ENCODE data around the gene ORC3.

Gene ORC3

DNA sequence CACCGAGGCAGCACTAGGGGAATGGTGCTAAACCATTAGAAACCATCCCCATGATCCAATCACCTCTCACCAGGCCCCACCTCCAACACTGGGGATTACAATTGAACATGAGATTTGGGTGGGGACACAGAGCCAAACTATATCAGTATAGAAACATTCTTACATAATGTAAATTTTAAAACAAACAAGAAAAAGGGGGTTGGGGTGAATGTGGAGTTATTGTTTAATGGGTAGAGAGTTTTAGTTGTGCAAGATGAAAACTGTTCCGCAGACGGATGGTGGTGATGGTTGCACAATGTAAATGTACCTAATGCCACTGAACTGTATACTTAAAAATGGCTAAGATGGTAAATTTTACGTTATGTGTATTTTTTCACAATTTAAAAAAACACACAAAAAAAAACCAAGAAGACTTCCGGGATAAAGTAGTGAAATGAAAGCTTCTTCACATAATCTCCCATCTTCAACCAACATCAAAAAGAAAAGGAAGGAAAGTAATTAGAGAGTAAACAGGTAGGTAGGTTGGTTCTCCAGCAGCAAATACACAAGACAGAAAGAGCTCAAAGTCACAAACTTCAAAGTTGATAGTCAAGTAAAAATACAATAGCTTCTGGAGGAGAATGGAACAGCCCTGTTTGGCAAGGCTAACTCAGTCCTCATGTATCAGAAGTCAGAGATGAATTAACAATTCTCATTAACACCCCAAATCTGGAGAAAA, 16.5 kb upstream of the ORC3 start:
- peaks cover 0 to 5% (median 3%) of the 10 kb centered on the region in 4 experiments for H3K36me3 ChIP-seq (ENCODE audit: control insufficient read depth in 4 of 4, insufficient read depth in 4 of 4, low read length in 3 of 4)
- no peak overlapping the region for H3K27ac ChIP-seq (ENCODE audit: insufficient read depth in 1 of 2, low read depth in 1 of 2, low read length in 2 of 2, poor library complexity in 1 of 2, severe bottlenecking in 2 of 2)
- H3K27me3 ChIP-seq (replicated peaks in 2 of 5; ENCODE audit: control insufficient read depth in 4 of 5, insufficient read depth in 5 of 5, low read length in 4 of 5): no peaks in the 10 kb centered on the region
- WGBS (ENCODE audit: insufficient coverage): no CpG with 5 or more reads among the region's 5 CpGs
- no peak overlapping the region for H3K4me3 ChIP-seq (ENCODE audit: control insufficient read depth in 1 of 7, extremely low read depth in 1 of 7, insufficient read depth in 4 of 7, low read depth in 2 of 7, low read length in 6 of 7)
- ChIA-PET POLR2A (no interaction called here), CTCF (interaction anchor here (0.6 to 1.3 kb wide), 2 partner anchors 16 to 400 kb away, joined by 3 read pairs; partner anchors contain the start of genes ORC3 and RARS2)
- H3K4me1 ChIP-seq (ENCODE audit: control extremely low read depth in 1 of 4, control insufficient read depth in 4 of 4, insufficient read depth in 4 of 4, low read length in 3 of 4): peaks cover 0 to 9% (median 7%) of the 10 kb centered on the region in 4 experiments
- no peak for DNase-seq
- H3K9me3 ChIP-seq (ENCODE audit: control extremely low read depth in 1 of 5, control insufficient read depth in 4 of 5, insufficient read depth in 2 of 5, low read depth in 1 of 5, low read length in 4 of 5): no peaks in the 10 kb centered on the region

- Histone ChIP-seq H3K27me3 (replicated peaks in 2 of 5; ENCODE audit: control insufficient read depth in 4 of 5, insufficient read depth in 5 of 5, low read length in 4 of 5) (no peaks in the 10 kb centered on the region), H3K9me3 (ENCODE audit: control extremely low read depth in 1 of 5, control insufficient read depth in 4 of 5, insufficient read depth in 2 of 5, low read depth in 1 of 5, low read length in 4 of 5) (no peaks in the 10 kb centered on the region), H3K4me1 (ENCODE audit: control extremely low read depth in 1 of 4, control insufficient read depth in 4 of 4, insufficient read depth in 4 of 4, low read length in 3 of 4) (peaks cover 0 to 9% (median 7%) of the 10 kb centered on the region in 4 experiments), H3K27ac (ENCODE audit: insufficient read depth in 1 of 2, low read depth in 1 of 2, low read length in 2 of 2, poor library complexity in 1 of 2, severe bottlenecking in 2 of 2) (no peak overlapping the region), H3K4me3 (ENCODE audit: control insufficient read depth in 1 of 7, extremely low read depth in 1 of 7, insufficient read depth in 4 of 7, low read depth in 2 of 7, low read length in 6 of 7) (no peak overlapping the region), H3K36me3 (ENCODE audit: control insufficient read depth in 4 of 4, insufficient read depth in 4 of 4, low read length in 3 of 4) (peaks cover 0 to 7% (median 2%) of the 10 kb centered on the region in 4 experiments)
- CTCF ChIA-PET: interaction anchor here (0.6 kb wide), 1 partner anchor 400 kb away, joined by 3 read pairs; no protein-coding TSS in a partner anchor
- WGBS (ENCODE audit: insufficient coverage): 100% methylated on average over 1 of the region's 2 CpGs
- no peak for DNase-seq
- POLR2A ChIA-PET: no interaction called here
Observed at GRCh38 chr6:87574237-87574804, 15.6 kb upstream of the ORC3 start.

DNA sequence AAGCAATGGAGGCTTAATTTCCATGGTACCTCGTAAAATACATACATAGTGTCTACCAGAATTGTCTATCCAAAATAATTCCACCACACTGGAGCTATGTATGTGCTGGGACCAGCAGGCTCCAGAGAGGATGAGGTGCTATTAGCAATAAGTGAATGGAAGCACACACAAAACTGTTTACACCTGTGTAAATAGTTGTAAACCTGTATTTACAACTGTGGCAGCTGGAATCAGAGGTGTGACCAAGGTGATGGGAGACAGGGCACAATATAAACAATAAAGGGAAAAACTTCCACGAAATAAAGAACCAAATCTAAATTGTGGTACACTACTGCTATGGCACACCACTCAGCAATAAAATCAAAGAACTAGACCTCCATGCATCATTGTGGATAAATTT, 14.5 kb upstream of the ORC3 start:
- ChIA-PET CTCF (no interaction called here), POLR2A (no interaction called here)
- WGBS (ENCODE audit: insufficient coverage): no CpG with 5 or more reads among the region's 2 CpGs
- Histone ChIP-seq H3K36me3 (ENCODE audit: control insufficient read depth in 4 of 4, insufficient read depth in 4 of 4, low read length in 3 of 4) (peaks cover 2 to 14% (median 2%) of the 10 kb centered on the region in 4 experiments), H3K27ac (ENCODE audit: insufficient read depth in 1 of 2, low read depth in 1 of 2, low read length in 2 of 2, poor library complexity in 1 of 2, severe bottlenecking in 2 of 2) (peak overlapping the region in 1 of 2 experiments; percentile 35), H3K9me3 (ENCODE audit: control extremely low read depth in 1 of 5, control insufficient read depth in 4 of 5, insufficient read depth in 2 of 5, low read depth in 1 of 5, low read length in 4 of 5) (no peaks in the 10 kb centered on the region), H3K4me1 (ENCODE audit: control extremely low read depth in 1 of 4, control insufficient read depth in 4 of 4, insufficient read depth in 4 of 4, low read length in 3 of 4) (peaks cover 0 to 9% (median 7%) of the 10 kb centered on the region in 4 experiments), H3K4me3 (ENCODE audit: control insufficient read depth in 1 of 7, extremely low read depth in 1 of 7, insufficient read depth in 4 of 7, low read depth in 2 of 7, low read length in 6 of 7) (no peak overlapping the region), H3K27me3 (replicated peaks in 2 of 5; ENCODE audit: control insufficient read depth in 4 of 5, insufficient read depth in 5 of 5, low read length in 4 of 5) (no peaks in the 10 kb centered on the region)
- DNase-seq: no peak

DNA sequence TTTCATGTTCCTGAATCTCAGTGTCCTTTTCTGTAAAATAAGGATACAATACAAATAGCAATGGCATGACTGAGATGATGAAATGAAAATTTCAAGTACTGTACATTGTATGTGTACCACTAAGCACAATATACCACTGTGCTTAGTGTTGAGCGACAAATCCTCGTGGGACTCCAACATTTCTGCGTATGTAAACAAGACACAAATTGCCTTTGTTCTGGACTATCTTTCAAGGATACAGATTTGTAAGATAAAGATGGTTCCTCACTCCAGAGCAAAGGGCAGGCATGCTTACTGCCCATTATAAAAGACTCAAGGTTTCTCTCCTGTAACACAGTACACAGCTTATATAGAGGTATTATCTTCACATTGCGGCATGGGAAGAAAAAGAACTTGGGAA, 6.1 kb upstream of the ORC3 start:
- Histone ChIP-seq H3K27me3 (replicated peaks in 2 of 5; ENCODE audit: control insufficient read depth in 4 of 5, insufficient read depth in 5 of 5, low read length in 4 of 5) (no peaks in the 10 kb centered on the region), H3K4me1 (ENCODE audit: control extremely low read depth in 1 of 4, control insufficient read depth in 4 of 4, insufficient read depth in 4 of 4, low read length in 3 of 4) (peaks cover 4 to 6% (median 6%) of the 10 kb centered on the region in 4 experiments), H3K4me3 (ENCODE audit: control insufficient read depth in 1 of 7, extremely low read depth in 1 of 7, insufficient read depth in 4 of 7, low read depth in 2 of 7, low read length in 6 of 7) (no peak overlapping the region), H3K9me3 (ENCODE audit: control extremely low read depth in 1 of 5, control insufficient read depth in 4 of 5, insufficient read depth in 2 of 5, low read depth in 1 of 5, low read length in 4 of 5) (no peaks in the 10 kb centered on the region), H3K36me3 (ENCODE audit: control insufficient read depth in 4 of 4, insufficient read depth in 4 of 4, low read length in 3 of 4) (peaks cover 7 to 31% (median 19%) of the 10 kb centered on the region in 4 experiments), H3K27ac (ENCODE audit: insufficient read depth in 1 of 2, low read depth in 1 of 2, low read length in 2 of 2, poor library complexity in 1 of 2, severe bottlenecking in 2 of 2) (no peak overlapping the region)
- DNase-seq: no peak
- ChIA-PET CTCF (no interaction called here), POLR2A (no interaction called here)
- WGBS (ENCODE audit: insufficient coverage): 90% methylated on average over 2 of the region's 4 CpGs

GRCh38 chr6:87586371-87587077, 3.4 kb upstream of the ORC3 start:
- Histone ChIP-seq H3K27ac (ENCODE audit: insufficient read depth in 1 of 2, low read depth in 1 of 2, low read length in 2 of 2, poor library complexity in 1 of 2, severe bottlenecking in 2 of 2) (no peak overlapping the region), H3K4me1 (ENCODE audit: control extremely low read depth in 1 of 4, control insufficient read depth in 4 of 4, insufficient read depth in 4 of 4, low read length in 3 of 4) (peaks cover 16 to 25% (median 20%) of the 10 kb centered on the region in 4 experiments), H3K36me3 (ENCODE audit: control insufficient read depth in 4 of 4, insufficient read depth in 4 of 4, low read length in 3 of 4) (peaks cover 4 to 19% (median 10%) of the 10 kb centered on the region in 4 experiments), H3K9me3 (ENCODE audit: control extremely low read depth in 1 of 5, control insufficient read depth in 4 of 5, insufficient read depth in 2 of 5, low read depth in 1 of 5, low read length in 4 of 5) (no peaks in the 10 kb centered on the region), H3K4me3 (ENCODE audit: control insufficient read depth in 1 of 7, extremely low read depth in 1 of 7, insufficient read depth in 4 of 7, low read depth in 2 of 7, low read length in 6 of 7) (no peak overlapping the region), H3K27me3 (replicated peaks in 2 of 5; ENCODE audit: control insufficient read depth in 4 of 5, insufficient read depth in 5 of 5, low read length in 4 of 5) (no peaks in the 10 kb centered on the region)
- CTCF ChIA-PET: no interaction called here
- POLR2A ChIA-PET: no interaction called here
- WGBS (ENCODE audit: insufficient coverage): 98% methylated on average over 7 of the region's 8 CpGs
- no peak for DNase-seq

DNA sequence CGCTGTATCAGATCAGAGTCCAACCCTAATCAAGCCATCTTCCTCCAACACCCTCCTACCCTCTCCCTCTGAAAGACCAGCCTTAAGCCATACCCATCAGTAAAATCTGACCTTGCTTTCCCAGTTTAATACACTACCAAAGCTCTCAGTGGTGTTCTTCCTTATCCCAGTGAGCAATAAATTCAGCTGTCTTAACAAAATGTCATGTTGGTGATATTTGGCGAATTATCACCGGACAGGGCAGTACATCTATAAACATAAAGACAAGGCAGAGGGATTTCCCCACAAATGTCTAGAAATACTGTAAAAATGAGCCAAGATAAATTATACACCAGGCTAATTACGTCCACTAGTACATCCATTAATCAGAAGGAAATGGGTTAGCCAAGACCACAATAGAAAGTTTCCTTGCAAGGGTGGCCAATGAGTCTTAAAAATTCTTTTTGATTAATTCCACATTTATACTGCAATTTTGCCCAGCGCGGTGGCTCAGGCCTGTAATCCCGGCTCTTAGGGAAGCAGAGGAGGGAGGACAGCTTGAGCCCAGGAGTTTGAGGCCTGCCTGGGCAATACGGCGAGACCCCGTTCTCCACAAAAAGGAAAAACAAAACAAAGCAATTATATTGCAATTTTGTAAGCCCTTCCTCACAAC, 1.1 kb upstream of the ORC3 start:
- peak overlapping the region; percentile 83 to 93 for H3K27ac ChIP-seq (ENCODE audit: insufficient read depth in 1 of 2, low read depth in 1 of 2, low read length in 2 of 2, poor library complexity in 1 of 2, severe bottlenecking in 2 of 2)
- H3K27me3 ChIP-seq (replicated peaks in 2 of 5; ENCODE audit: control insufficient read depth in 4 of 5, insufficient read depth in 5 of 5, low read length in 4 of 5): no peaks in the 10 kb centered on the region
- H3K4me3 ChIP-seq (ENCODE audit: control insufficient read depth in 1 of 7, extremely low read depth in 1 of 7, insufficient read depth in 4 of 7, low read depth in 2 of 7, low read length in 6 of 7): peak overlapping the region in 6 of 7 experiments; percentile 94 to 99 (median 96)
- H3K9me3 ChIP-seq (ENCODE audit: control extremely low read depth in 1 of 5, control insufficient read depth in 4 of 5, insufficient read depth in 2 of 5, low read depth in 1 of 5, low read length in 4 of 5): no peaks in the 10 kb centered on the region
- POLR2A ChIA-PET: interaction anchor here (0.6 to 0.7 kb wide), 2 partner anchors 59 to 216 kb away, joined by 3 to 5 read pairs; no protein-coding TSS in a partner anchor
- WGBS (ENCODE audit: insufficient coverage): 100% methylated on average over 1 of the region's 10 CpGs
- DNase-seq: peak in 1 of 3 donors; percentile 1
- CTCF ChIA-PET: interaction anchor here (1.1 to 1.5 kb wide), 2 partner anchors 16 to 193 kb away, joined by 3 read pairs; no protein-coding TSS in a partner anchor
- H3K36me3 ChIP-seq (ENCODE audit: control insufficient read depth in 4 of 4, insufficient read depth in 4 of 4, low read length in 3 of 4): peaks cover 0 to 6% (median 2%) of the 10 kb centered on the region in 4 experiments
- peaks cover 16 to 25% (median 20%) of the 10 kb centered on the region in 4 experiments for H3K4me1 ChIP-seq (ENCODE audit: control extremely low read depth in 1 of 4, control insufficient read depth in 4 of 4, insufficient read depth in 4 of 4, low read length in 3 of 4)
